HepG2 (cell line): ENCODE results near the gene KMT2B. TPM values are rescaled to one million over a fixed set of nuclear protein-coding genes. Genes with fewer than 3 reads are reported as not detected.

ENCODE experiments used
- ATF4 ChIP-seq, 2 experiments: fragments of 450-650 bp in 1 of 2; sonication (generic) in 1 of 2; formaldehyde crosslinking; IDR thresholded peaks; 2 replicates each; pipeline versions ENCODE4 v1.5.0 to v1.8.0; 2020 to 2022; ENCODE audit warnings: mild to moderate bottlenecking in 1 of 2, missing genetic modification reagents in 1 of 2
- FOXP1 ChIP-seq, 2 experiments: fragments of 450-650 bp in 1 of 2; IDR thresholded peaks; 2 replicates each; pipeline ENCODE4 v1.6.1; 2017 to 2018; ENCODE audit warnings: antibody characterized with exemption in 1 of 2
- HNF1A ChIP-seq, 2 experiments: sonication (generic) in 1 of 2; formaldehyde crosslinking in 1 of 2; IDR thresholded peaks; 2 replicates each; pipeline versions ENCODE4 v1.4.0 to v1.6.1; 2016 to 2020; ENCODE audit warnings: borderline replicate concordance in 1 of 2, low read depth in 1 of 2, mild to moderate bottlenecking in 1 of 2, missing genetic modification reagents in 1 of 2
- KDM3A ChIP-seq: IDR thresholded peaks from 2 replicates; pipeline ENCODE4 v1.6.1; 2018; ENCODE audit warnings: low read depth, missing compliant biosample characterization
- KDM6A ChIP-seq: IDR thresholded peaks from 2 replicates; pipeline ENCODE4 v1.6.1; 2016; ENCODE audit warnings: low read depth
- MAF1 ChIP-seq: sonication (generic); formaldehyde crosslinking; IDR thresholded peaks from 2 replicates; pipeline ENCODE4 v1.5.0; 2020; ENCODE audit warnings: missing genetic modification reagents, borderline replicate concordance
- POLR2G ChIP-seq: fragments of 200-400 bp; formaldehyde crosslinking; IDR thresholded peaks from 2 replicates; pipeline ENCODE4 v1.6.1; 2018; ENCODE audit warnings: mild to moderate bottlenecking, low read depth, low read length, moderate library complexity
- SALL2 ChIP-seq: sonication (generic); formaldehyde crosslinking; IDR thresholded peaks from 2 replicates; pipeline ENCODE4 v1.8.1; 2023; ENCODE audit warnings: mild to moderate bottlenecking, missing genetic modification reagents, inconsistent platforms
- SAP130 ChIP-seq: IDR thresholded peaks from 2 replicates; pipeline ENCODE4 v1.6.1; 2016; ENCODE audit warnings: low read depth
- U2AF1 ChIP-seq: fragments of 200-400 bp; formaldehyde crosslinking; optimal IDR thresholded peaks from 2 replicates; pipeline ENCODE3; 2017; ENCODE audit warnings: mild to moderate bottlenecking, low read depth, low read length
- ZBTB7B ChIP-seq: sonication (generic); formaldehyde crosslinking; IDR thresholded peaks from 2 replicates; pipeline ENCODE4 v1.4.0; 2020; ENCODE audit warnings: missing genetic modification reagents
- ZFP36L1 ChIP-seq: sonication (generic); formaldehyde crosslinking; IDR thresholded peaks from 2 replicates; pipeline ENCODE4 v1.8.0; 2022; ENCODE audit warnings: mild to moderate bottlenecking, missing genetic modification reagents, moderate library complexity
- ZNF224 ChIP-seq: sonication (generic); formaldehyde crosslinking; IDR thresholded peaks from 2 replicates; pipeline ENCODE4 v1.5.0; 2020; ENCODE audit warnings: mild to moderate bottlenecking, missing genetic modification reagents
- ZNF367 ChIP-seq: sonication (generic); formaldehyde crosslinking; IDR thresholded peaks from 2 replicates; pipeline ENCODE4 v1.4.0; 2020; ENCODE audit warnings: missing genetic modification reagents, borderline replicate concordance
- ZNF446 ChIP-seq: sonication (generic); formaldehyde crosslinking; IDR thresholded peaks from 2 replicates; pipeline ENCODE4 v1.5.0; 2020; ENCODE audit warnings: mild to moderate bottlenecking, missing genetic modification reagents
- ZNF792 ChIP-seq: IDR thresholded peaks from 2 replicates; pipeline ENCODE4 v1.6.1; 2016
- polyA plus RNA-seq, 8 experiments: library from polyadenylated mRNA; depleted of rRNA in 3 of 8; stranded (reverse) in 7 of 8; unstranded in 1 of 8; fragments of >200 nt; fragmentation: Illumina TruSeq in 4 of 8; extraction: Trizol in 4 of 8; gene quantifications; 2 replicates each; pipeline versions ENCODE4 v1.2.1 to v1.2.3, GENCODE V29; 2011 to 2016; ENCODE audit warnings: low read depth in 4 of 8, missing spikeins in 1 of 8, mixed read lengths in 1 of 8; ENCODE audit not compliant: insufficient read depth in 1 of 8
- total RNA-seq, 5 experiments: library from RNA; depleted of rRNA; stranded (reverse); fragments of >200 nt; fragmentation: Illumina TruSeq; extraction: Trizol; gene quantifications; 2 replicates each; pipeline ENCODE4 v1.2.3, GENCODE V29; 2016; ENCODE audit warnings: low read depth in 1 of 5
- TF ChIP-seq, protein P1 (sequence below): sonication (generic); formaldehyde crosslinking; IDR thresholded peaks from 2 replicates; pipeline ENCODE4 v1.8.1; 2023; ENCODE audit warnings: mild to moderate bottlenecking, missing genetic modification reagents, borderline replicate concordance
- TF ChIP-seq, protein P2 (sequence below): sonication (generic); formaldehyde crosslinking; IDR thresholded peaks from 2 replicates; pipeline ENCODE4 v1.4.0; 2020; ENCODE audit warnings: missing genetic modification reagents

The KMT2B gene
- total and polyA plus RNA-seq, 2 of the 13 experiments (the other 11 are each of a cell fraction or from before 2014, with no cell fraction given) = 6.2 to 16.9 TPM

DNA sequence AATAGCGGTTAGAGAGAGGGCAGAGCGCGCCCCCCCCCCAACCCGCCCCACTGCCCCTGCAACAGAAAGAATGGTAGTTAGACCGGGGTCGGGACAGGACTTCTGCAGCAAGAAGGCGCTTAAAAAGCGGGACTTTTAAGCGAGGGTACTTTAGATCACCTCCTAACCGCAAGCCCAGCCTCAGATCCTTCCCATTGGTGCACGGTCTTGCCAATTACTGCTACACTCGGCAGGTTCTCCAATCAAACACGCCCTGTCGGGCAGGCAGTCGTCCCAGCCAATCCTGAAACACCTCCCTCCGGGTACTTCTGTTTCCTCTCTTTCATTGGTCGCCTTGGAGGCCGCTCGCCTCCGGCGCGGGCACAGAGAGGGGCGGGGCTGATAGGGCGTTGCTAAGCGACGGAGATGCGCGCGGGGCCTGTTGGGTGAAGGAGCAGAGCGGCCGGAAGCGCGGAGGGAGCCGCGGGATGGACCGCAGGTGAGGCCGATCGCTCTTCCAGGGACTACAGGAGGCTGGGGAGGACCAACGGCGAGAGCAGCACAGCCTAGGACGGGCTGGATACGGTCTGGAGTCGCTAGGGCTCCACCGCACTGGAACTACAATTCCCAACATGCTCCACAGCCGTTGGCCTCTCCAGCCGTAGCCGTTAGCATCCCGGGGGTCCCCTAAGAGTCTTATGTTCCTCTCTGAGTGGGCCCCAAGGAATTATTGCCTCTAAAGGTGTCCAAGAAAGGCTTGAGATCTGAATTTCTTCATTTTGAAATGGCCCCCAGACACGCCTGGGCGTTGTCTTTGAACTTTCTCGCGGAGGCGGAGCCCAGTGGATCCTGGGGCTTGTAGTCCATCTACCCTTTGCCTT is 40.2 kb downstream of the KMT2B start, which contains the start of gene PROSER3 (continued):
- TF ChIP-seq, protein P1, sequence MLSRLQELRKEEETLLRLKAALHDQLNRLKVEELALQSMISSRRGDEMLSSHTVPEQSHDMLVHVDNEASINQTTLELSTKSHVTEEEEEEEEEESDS (CRISPR knock-in tag) = no peak
- TF ChIP-seq POLR2G = peak; percentile 65
- peak; percentile 87 for TF ChIP-seq SAP130 (CRISPR knock-in tag)
- TF ChIP-seq ZNF792 (CRISPR knock-in tag) = 0 out of 2 replicates have a peak, but pooled peaks have one; percentile 56
- TF ChIP-seq HNF1A (IDR thresholded peaks at IDR 0.05; ENCODE audit: low read depth) = no peak
- TF ChIP-seq HNF1A (CRISPR knock-in tag; IDR thresholded peaks at IDR 0.05; ENCODE audit: borderline replicate concordance) = peak; percentile 40; the same call in 1 of the 2 replicates
- TF ChIP-seq ATF4 (CRISPR knock-in tag; IDR thresholded peaks at IDR 0.05) = no peak
- peak; percentile 44 for TF ChIP-seq U2AF1
- 0 out of 2 replicates have a peak, but pooled peaks have one; percentile 29 for TF ChIP-seq ZNF367 (CRISPR knock-in tag)
- no peak; the same call in 1 of the 2 replicates for TF ChIP-seq KDM3A
- no peak for TF ChIP-seq FOXP1 (IDR thresholded peaks at IDR 0.05)
- no peak for TF ChIP-seq FOXP1 (CRISPR knock-in tag; IDR thresholded peaks at IDR 0.05)
- 0 out of 2 replicates have a peak, but pooled peaks have one; percentile 56 for TF ChIP-seq MAF1
- peak; percentile 38; the same call in 1 of the 2 replicates for TF ChIP-seq SALL2 (CRISPR knock-in tag)
- no peak for TF ChIP-seq ZNF224
- TF ChIP-seq ZBTB7B (CRISPR knock-in tag) = no peak
- TF ChIP-seq KDM6A (CRISPR knock-in tag) = no peak
- no peak for TF ChIP-seq ZFP36L1
- no peak for TF ChIP-seq ZNF446
- TF ChIP-seq, protein P2, sequence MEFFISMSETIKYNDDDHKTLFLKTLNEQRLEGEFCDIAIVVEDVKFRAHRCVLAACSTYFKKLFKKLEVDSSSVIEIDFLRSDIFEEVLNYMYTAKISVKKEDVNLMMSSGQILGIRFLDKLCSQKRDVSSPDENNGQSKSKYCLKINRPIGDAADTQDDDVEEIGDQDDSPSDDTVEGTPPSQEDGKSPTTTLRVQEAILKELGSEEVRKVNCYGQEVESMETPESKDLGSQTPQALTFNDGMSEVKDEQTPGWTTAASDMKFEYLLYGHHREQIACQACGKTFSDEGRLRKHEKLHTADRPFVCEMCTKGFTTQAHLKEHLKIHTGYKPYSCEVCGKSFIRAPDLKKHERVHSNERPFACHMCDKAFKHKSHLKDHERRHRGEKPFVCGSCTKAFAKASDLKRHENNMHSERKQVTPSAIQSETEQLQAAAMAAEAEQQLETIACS = peak; percentile 62
